Caco-2 (cell line): ENCODE results near the gene ASTN2. TPM values are rescaled to one million over a fixed set of nuclear protein-coding genes. Genes with fewer than 3 reads are reported as not detected.

Source experiments
- BruUV-seq: library from RNA; stranded (reverse); fragments of 400-500 nt; replicated peaks from 2 replicates; lab custom pipeline; 2021; lab: Mats Ljungman, UMichigan
- CTCF ChIA-PET: fragments of 300-600 bp; sonication (Branson Sonifier 250); formaldehyde crosslinking; loops from one replicate; lab custom pipeline; 2022; ENCODE audit warnings: antibody characterized with exemption; lab: Charles Lee
- POLR2A ChIA-PET: fragments of 300-600 bp; sonication (Branson Sonifier 250); formaldehyde crosslinking; loops from one replicate; lab custom pipeline; 2022; ENCODE audit warnings: antibody characterized with exemption; lab: Charles Lee
- DNase-seq, 2 experiments: peaks; one replicate each; pipeline versions ENCODE4 v3.0.0 to v3.0.0-alpha.2; 2020 to 2022
- H3K27me3 ChIP-seq: replicated peaks from 2 replicates; pipeline ENCODE4 v1.6.0; 2011; ENCODE audit warnings: low read length; ENCODE audit not compliant: control insufficient read depth, insufficient read depth
- H3K36me3 ChIP-seq: 2 replicates; pipeline ENCODE4 v1.5.1; 2011; ENCODE audit warnings: low read length; ENCODE audit not compliant: control insufficient read depth, insufficient read depth
- H3K4me1 ChIP-seq: fragments of 250-450 bp; sonication (Bioruptor Pico); 2 replicates; pipeline ENCODE4 v1.5.1; 2020; ENCODE audit warnings: mild to moderate bottlenecking
- H3K4me3 ChIP-seq: 2 replicates; pipeline ENCODE4 v1.5.1; 2011; ENCODE audit warnings: low read depth, mild to moderate bottlenecking, control low read depth, low read length
- H3K9me3 ChIP-seq: fragments of 250-450 bp; sonication (Bioruptor Pico); 2 replicates; pipeline ENCODE4 v1.5.1; 2020; ENCODE audit warnings: mild to moderate bottlenecking, moderate library complexity
- H3K27ac Mint-ChIP-seq: one replicate; pipeline ENCODE4 v1.8.0; 2022; ENCODE audit warnings: mixed read lengths; ENCODE audit not compliant: unreplicated experiment
- H3K27me3 Mint-ChIP-seq: one replicate; pipeline ENCODE4 v1.8.0; 2022; ENCODE audit warnings: mixed read lengths; ENCODE audit not compliant: insufficient read depth, unreplicated experiment
- H3K36me3 Mint-ChIP-seq: one replicate; pipeline ENCODE4 v1.8.0; 2022; ENCODE audit warnings: mild to moderate bottlenecking, mixed read lengths; ENCODE audit not compliant: insufficient read depth, unreplicated experiment
- H3K4me1 Mint-ChIP-seq: one replicate; pipeline ENCODE4 v1.8.0; 2022; ENCODE audit warnings: low read depth, mixed read lengths; ENCODE audit not compliant: unreplicated experiment
- H3K4me3 Mint-ChIP-seq: one replicate; pipeline ENCODE4 v1.8.0; 2022; ENCODE audit warnings: mild to moderate bottlenecking, moderate library complexity, mixed read lengths; ENCODE audit not compliant: unreplicated experiment
- H3K9me3 Mint-ChIP-seq: one replicate; pipeline ENCODE4 v1.8.0; 2022; ENCODE audit warnings: mixed read lengths; ENCODE audit not compliant: unreplicated experiment
- CTCF ChIP-seq, 2 experiments: fragments of 200-600 bp in 1 of 2; IDR thresholded peaks; 1 replicate in 1 of 2; 2 replicates in 1 of 2; pipeline versions ENCODE4 v1.5.1 to v1.8.0; 2011 to 2022; ENCODE audit warnings: antibody characterized with exemption in 1 of 2, control low read depth in 1 of 2, inconsistent platforms in 1 of 2, low read depth in 1 of 2, low read length in 1 of 2, mild to moderate bottlenecking in 1 of 2, moderate library complexity in 1 of 2; ENCODE audit not compliant: insufficient read depth in 1 of 2, severe bottlenecking in 1 of 2, unreplicated experiment in 1 of 2
- intact Hi-C: fragments of 100-400 bp; cut with micrococcal nuclease; formaldehyde crosslinking; loops from one replicate; pipeline ENCODE4 v1.10.0; 2022; ENCODE audit not compliant: unreplicated experiment
- total RNA-seq: library from RNA; stranded (reverse); gene quantifications from 2 replicates; pipeline ENCODE4 v1.2.3, GENCODE V29; 2022

The ASTN2 gene
- total RNA-seq, 1 experiment from 2014 or later, result 12.7 TPM

GRCh38 chr9:116913536-116913935, 501.3 kb downstream of the ASTN2 start:
- H3K36me3 Mint-ChIP-seq, result no peaks in the 10 kb centered on the region
- H3K4me3 Mint-ChIP-seq, result no peak overlapping the region
- Histone ChIP-seq H3K27me3 (no peaks in the 10 kb centered on the region), H3K36me3 (no peaks in the 10 kb centered on the region), H3K4me1 (no peaks in the 10 kb centered on the region), H3K4me3 (no peak overlapping the region), H3K9me3 (no peaks in the 10 kb centered on the region)
- H3K9me3 Mint-ChIP-seq, result no peaks in the 10 kb centered on the region
- no peak overlapping the region for H3K27ac Mint-ChIP-seq
- H3K27me3 Mint-ChIP-seq, result peaks cover 17% of the 10 kb centered on the region
- POLR2A ChIA-PET, result no interaction called here
- no peak for DNase-seq
- BruUV-seq, result no TSS peak
- intact Hi-C loops, result no loop called here
- CTCF ChIA-PET, result no interaction called here
- H3K4me1 Mint-ChIP-seq, result no peaks in the 10 kb centered on the region
- TF ChIP-seq CTCF (IDR thresholded peaks at IDR 0.05; ENCODE audit: insufficient read depth in 1 of 2, low read depth in 1 of 2, low read length in 1 of 2, severe bottlenecking in 1 of 2, unreplicated experiment in 1 of 2), result no peak

DNA sequence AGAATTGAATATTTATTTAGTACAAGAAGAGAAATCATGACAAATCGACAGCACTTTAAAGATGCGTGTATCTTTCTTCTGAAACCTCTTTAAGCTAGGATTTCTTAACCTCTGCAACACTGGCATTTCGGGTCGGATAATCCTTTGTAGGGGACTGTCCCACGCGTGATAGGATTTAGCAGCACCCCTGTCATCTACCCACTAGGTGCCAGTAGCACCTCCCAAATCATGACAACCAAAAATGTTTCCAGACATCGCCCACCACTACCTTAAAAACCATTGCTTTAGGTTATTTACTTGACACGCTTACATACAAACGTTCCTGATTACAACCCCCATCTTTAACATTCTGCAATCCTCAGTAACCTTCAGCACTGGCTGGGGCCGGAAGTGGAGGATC, 504.7 kb downstream of the ASTN2 start:
- POLR2A ChIA-PET, result no interaction called here
- DNase-seq, result no peak
- Histone ChIP-seq H3K4me3 (no peak overlapping the region), H3K27me3 (no peaks in the 10 kb centered on the region), H3K4me1 (0 out of 2 replicates have a peak, but pooled peaks cover 8% of the 10 kb centered on the region), H3K36me3 (no peaks in the 10 kb centered on the region), H3K9me3 (no peaks in the 10 kb centered on the region)
- no peak for TF ChIP-seq CTCF (IDR thresholded peaks at IDR 0.05; ENCODE audit: insufficient read depth in 1 of 2, low read depth in 1 of 2, low read length in 1 of 2, severe bottlenecking in 1 of 2, unreplicated experiment in 1 of 2)
- no peak overlapping the region for H3K27ac Mint-ChIP-seq
- H3K36me3 Mint-ChIP-seq, result no peaks in the 10 kb centered on the region
- peaks cover 14% of the 10 kb centered on the region for H3K27me3 Mint-ChIP-seq
- CTCF ChIA-PET, result no interaction called here
- H3K4me1 Mint-ChIP-seq, result peaks cover 12% of the 10 kb centered on the region
- intact Hi-C loops, result no loop called here
- no TSS peak for BruUV-seq
- H3K9me3 Mint-ChIP-seq, result no peaks in the 10 kb centered on the region
- no peak overlapping the region for H3K4me3 Mint-ChIP-seq

DNA sequence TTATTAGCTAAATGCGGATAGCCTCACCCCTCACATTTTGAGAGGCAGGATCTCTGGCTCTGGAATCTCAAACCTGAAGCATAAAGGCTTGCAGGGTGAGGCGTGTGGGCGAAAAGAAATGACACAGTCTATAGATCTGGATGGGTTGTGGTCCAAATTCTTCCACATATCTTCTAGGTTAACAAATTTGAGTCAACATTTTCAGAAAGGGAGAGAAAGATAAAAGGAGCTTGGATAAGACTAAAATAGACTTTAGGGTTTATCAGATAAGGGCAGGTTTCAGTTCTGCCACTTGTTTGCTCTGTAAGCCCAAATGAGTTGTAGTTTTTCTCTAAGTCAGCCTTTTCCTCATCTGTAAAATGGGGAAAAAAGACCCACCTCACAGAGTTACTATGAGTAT, 506.9 kb downstream of the ASTN2 start:
- Histone ChIP-seq H3K36me3 (no peaks in the 10 kb centered on the region), H3K4me3 (no peak overlapping the region), H3K9me3 (no peaks in the 10 kb centered on the region), H3K27me3 (no peaks in the 10 kb centered on the region), H3K4me1 (0 out of 2 replicates have a peak, but pooled peaks cover 8% of the 10 kb centered on the region)
- H3K4me1 Mint-ChIP-seq, result peaks cover 12% of the 10 kb centered on the region
- no peak for TF ChIP-seq CTCF (IDR thresholded peaks at IDR 0.05; ENCODE audit: insufficient read depth in 1 of 2, low read depth in 1 of 2, low read length in 1 of 2, severe bottlenecking in 1 of 2, unreplicated experiment in 1 of 2)
- H3K27ac Mint-ChIP-seq, result no peak overlapping the region
- no peak overlapping the region for H3K4me3 Mint-ChIP-seq
- no peak for DNase-seq
- ChIA-PET CTCF (no interaction called here), POLR2A (no interaction called here)
- H3K36me3 Mint-ChIP-seq, result no peaks in the 10 kb centered on the region
- BruUV-seq, result no TSS peak
- intact Hi-C loops, result no loop called here
- H3K27me3 Mint-ChIP-seq, result peaks cover 7% of the 10 kb centered on the region
- H3K9me3 Mint-ChIP-seq, result peaks cover 5% of the 10 kb centered on the region
